Neutrophil (primary cell): ENCODE measurements around the gene LRBA.
"Not testable (repeated sequence)": the region's sequence is repeated elsewhere in the genome, so short reads cannot be mapped to it uniquely, and the experiment has no call there.

ENCODE experiments used
- H3K27ac ChIP-seq: fragments of 200-600 bp; sonication (generic); 2 replicates; pipeline ENCODE4 v1.5.1; 2016; ENCODE audit warnings: mild to moderate bottlenecking, moderate library complexity
- H3K27me3 ChIP-seq: fragments of 200-600 bp; sonication (generic); 2 replicates; pipeline ENCODE4 v1.6.0; 2016; ENCODE audit warnings: mild to moderate bottlenecking
- H3K36me3 ChIP-seq: fragments of 200-600 bp; sonication (generic); 2 replicates; pipeline ENCODE4 v1.5.1; 2017
- H3K4me1 ChIP-seq, 2 experiments: fragments of 200-600 bp in 1 of 2; sonication (generic) in 1 of 2; 1 replicate in 1 of 2; 2 replicates in 1 of 2; pipeline versions ENCODE4 v1.5.1 to v1.6.1; 2013 to 2016; ENCODE audit warnings: low read depth in 1 of 2, low read length in 1 of 2, mild to moderate bottlenecking in 1 of 2, moderate library complexity in 1 of 2; ENCODE audit not compliant: control insufficient read depth in 1 of 2, insufficient read depth in 1 of 2
- H3K4me3 ChIP-seq, 2 experiments: fragments of 200-600 bp in 1 of 2; sonication (generic) in 1 of 2; 1 replicate in 1 of 2; 2 replicates in 1 of 2; pipeline ENCODE4 v1.5.1; 2013 to 2016; ENCODE audit warnings: low read depth in 1 of 2, low read length in 1 of 2, mild to moderate bottlenecking in 1 of 2, moderate library complexity in 1 of 2
- H3K9me3 ChIP-seq: fragments of 200-600 bp; sonication (generic); 2 replicates; pipeline ENCODE4 v1.5.1; 2016
- CTCF ChIP-seq: fragments of 200-600 bp; sonication (generic); IDR thresholded peaks from 2 replicates; pipeline ENCODE4 v1.5.1; 2016; ENCODE audit warnings: antibody characterized with exemption

Gene LRBA

GRCh38 chr4:150395872-150396271 lies 619.2 kb downstream of the LRBA start:
- Histone ChIP-seq H3K27ac (no peak overlapping the region), H3K36me3 (no peaks in the 10 kb centered on the region), H3K27me3 (no peaks in the 10 kb centered on the region), H3K9me3 (no peaks in the 10 kb centered on the region), H3K4me1 (no peaks in the 10 kb centered on the region), H3K4me3 (no peak overlapping the region)
- TF ChIP-seq CTCF: no peak

- no peaks in the 10 kb centered on the region for H3K4me1 ChIP-seq
- TF ChIP-seq CTCF: no peak
- no peak overlapping the region for H3K4me3 ChIP-seq
- H3K36me3 ChIP-seq: no peaks in the 10 kb centered on the region
- no peaks in the 10 kb centered on the region for H3K9me3 ChIP-seq
- H3K27ac ChIP-seq: no peak overlapping the region
- no peaks in the 10 kb centered on the region for H3K27me3 ChIP-seq
Measured at GRCh38 chr4:150394046-150394445, 621.0 kb downstream of the LRBA start.

- Histone ChIP-seq H3K27ac (no peak overlapping the region), H3K36me3 (no peaks in the 10 kb centered on the region), H3K9me3 (no peaks in the 10 kb centered on the region), H3K4me3 (no peak overlapping the region), H3K4me1 (no peaks in the 10 kb centered on the region), H3K27me3 (no peaks in the 10 kb centered on the region)
- TF ChIP-seq CTCF: no peak
Measured at GRCh38 chr4:150391052-150391451, 624.0 kb downstream of the LRBA start.

- TF ChIP-seq CTCF: no peak
- Histone ChIP-seq H3K9me3 (no peaks in the 10 kb centered on the region), H3K4me3 (no peak overlapping the region), H3K27ac (no peak overlapping the region), H3K4me1 (no peaks in the 10 kb centered on the region), H3K27me3 (no peaks in the 10 kb centered on the region), H3K36me3 (no peaks in the 10 kb centered on the region)
Measured at GRCh38 chr4:150390531-150390910, 624.6 kb downstream of the LRBA start.

- Histone ChIP-seq H3K27me3 (no peaks in the 10 kb centered on the region), H3K4me3 (no peak overlapping the region), H3K27ac (no peak overlapping the region), H3K9me3 (no peaks in the 10 kb centered on the region), H3K4me1 (no peaks in the 10 kb centered on the region), H3K36me3 (no peaks in the 10 kb centered on the region)
- TF ChIP-seq CTCF: no peak
Measured at GRCh38 chr4:150389896-150390530, 625.1 kb downstream of the LRBA start.

GRCh38 chr4:150387981-150388380 lies 627.1 kb downstream of the LRBA start:
- no peak for TF ChIP-seq CTCF
- Histone ChIP-seq H3K27me3 (no peaks in the 10 kb centered on the region), H3K9me3 (no peaks in the 10 kb centered on the region), H3K36me3 (no peaks in the 10 kb centered on the region), H3K4me1 (no peaks in the 10 kb centered on the region), H3K27ac (no peak overlapping the region), H3K4me3 (no peak overlapping the region)

GRCh38 chr4:150386415-150386814 lies 628.7 kb downstream of the LRBA start:
- not testable (repeated sequence) for H3K9me3 ChIP-seq, H3K4me1 ChIP-seq, H3K27me3 ChIP-seq, H3K36me3 ChIP-seq, H3K4me3 ChIP-seq, H3K27ac ChIP-seq
